Measurements from ENCODE around the gene NF2. TPM values are rescaled to one million over a fixed set of nuclear protein-coding genes. Genes with fewer than 3 reads are reported as not detected.

Gene NF2
- total RNA-seq, 4 donors from 2014 or later = 26.6 to 35.2 (median 32.9) TPM

DNA sequence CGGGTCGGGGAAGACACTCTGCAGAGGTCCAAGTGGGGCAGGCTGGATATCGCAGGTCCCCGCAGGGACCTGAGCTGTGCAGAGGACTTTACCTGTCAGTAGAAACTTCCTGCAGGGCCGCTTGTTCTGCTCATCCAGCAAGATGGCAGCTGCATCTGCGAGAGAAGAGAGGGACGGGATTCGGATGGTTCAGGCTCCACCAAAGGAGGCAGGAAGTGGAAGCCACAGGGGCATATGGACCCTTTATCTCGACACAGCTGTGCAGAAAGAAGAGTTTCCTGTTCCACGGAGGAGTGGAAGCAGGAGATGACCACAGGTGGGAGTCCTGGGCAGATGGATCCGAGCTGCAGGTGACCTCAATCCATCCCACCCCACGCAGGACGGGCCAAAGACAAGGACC, 138.9 kb downstream of the NF2 start:
- no peak for TF ChIP-seq CTCF (IDR thresholded peaks at IDR 0.05)
- no peak for DNase-seq (ENCODE audit: low spot score)
- no peak for ATAC-seq (ENCODE audit: low FRiP score)

DNA sequence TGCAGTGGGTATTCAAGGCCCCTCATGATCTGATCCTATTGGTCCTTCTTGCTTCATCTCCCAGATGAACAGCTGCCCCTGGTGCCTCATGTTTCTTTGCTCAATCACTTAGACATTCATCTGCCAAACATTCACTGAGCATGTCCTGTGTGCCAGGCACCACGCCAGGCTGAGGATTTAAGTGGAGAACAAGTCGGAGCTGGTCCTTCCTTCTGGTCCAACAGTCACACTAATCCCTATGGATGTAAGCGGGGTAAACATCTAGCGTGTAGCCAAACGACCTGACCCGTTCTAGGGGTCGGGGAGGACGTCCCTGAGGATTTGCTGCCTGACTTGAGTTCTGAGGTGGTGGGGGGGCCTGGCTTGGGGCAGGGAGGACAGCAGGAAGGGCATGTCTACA, 141.5 kb downstream of the NF2 start:
- no peak for DNase-seq (ENCODE audit: low spot score)
- no peak for TF ChIP-seq CTCF (IDR thresholded peaks at IDR 0.05)

GRCh38 chr22:29747832-29748231, 144.4 kb downstream of the NF2 start:
- ATAC-seq (ENCODE audit: low FRiP score) (no peak), DNase-seq (ENCODE audit: low spot score) (no peak)
- TF ChIP-seq CTCF (IDR thresholded peaks at IDR 0.05) = no peak

More for the DNA sequence above, 141.5 kb downstream of the NF2 start:
- no peak for ATAC-seq (ENCODE audit: low FRiP score)

Small RNA genes lying within 50 kb of the gene (small RNA-seq; reads per million reads assigned to genes)
- gene AC004882.2 = not detected

Other genes with a start within 250 kb of the NF2 start
- gene AP1B1, start 215.1 kb upstream of the NF2 start, total RNA-seq = 10 to 100 TPM; 58.0 to 77.3 (median 75.3) TPM
- not detected for gene RFPL1, start 165.1 kb upstream of the NF2 start, total RNA-seq
- gene NEFH, start 123.4 kb upstream of the NF2 start, total RNA-seq = 1 to 10 TPM in 1 of 4 donors, under 1 TPM in 3; 0.32 to 1.4 (median 0.42) TPM
- gene THOC5, start 49.9 kb upstream of the NF2 start, total RNA-seq = 10 to 100 TPM; 21.0 to 54.2 (median 29.4) TPM
- 10 to 100 TPM in 2 of 4 donors, 1 to 10 TPM in 2; 5.5 to 16.4 (median 10.3) TPM for gene NIPSNAP1, start 22.5 kb upstream of the NF2 start, total RNA-seq
- gene CABP7, start 116.4 kb downstream of the NF2 start, total RNA-seq = under 1 TPM in 2 of 4 donors, not detected in 2; 0.13 to 0.19 TPM
- 10 to 100 TPM in 3 of 4 donors, 1 to 10 TPM in 1; 8.3 to 23.0 (median 16.9) TPM for gene ZMAT5, start 163.4 kb downstream of the NF2 start, total RNA-seq
- 10 to 100 TPM; 47.3 to 73.6 (median 65.4) TPM for gene UQCR10, start 163.7 kb downstream of the NF2 start, total RNA-seq
- gene ASCC2, start 234.6 kb downstream of the NF2 start, total RNA-seq = 10 to 100 TPM; 35.4 to 65.2 (median 51.8) TPM

Measured in omental fat pad (tissue), 4 donors.